HEK293T (cell line): ENCODE results near the gene PAOX.

ENCODE experiments used
- BHLHE40 ChIP-seq: fragments of 450-650 bp; IDR thresholded peaks from 2 replicates; pipeline ENCODE4 v1.6.1; 2016; ENCODE audit warnings: mild to moderate bottlenecking, moderate library complexity, borderline replicate concordance
- CTBP1 ChIP-seq: fragments of 450-650 bp; IDR thresholded peaks from 2 replicates; pipeline ENCODE4 v1.6.1; 2016; ENCODE audit warnings: borderline replicate concordance
- ELF4 ChIP-seq: fragments of 450-650 bp; IDR thresholded peaks from 2 replicates; pipeline ENCODE4 v1.6.1; 2017; ENCODE audit warnings: antibody characterized with exemption
- FOXA1 ChIP-seq: fragments of 450-650 bp; IDR thresholded peaks from 2 replicates; pipeline ENCODE4 v1.6.1; 2016; ENCODE audit warnings: mild to moderate bottlenecking
- FOXK2 ChIP-seq: fragments of 450-650 bp; IDR thresholded peaks from 2 replicates; pipeline ENCODE4 v1.6.1; 2016; ENCODE audit warnings: mild to moderate bottlenecking
- FOXM1 ChIP-seq: fragments of 450-650 bp; IDR thresholded peaks from 2 replicates; pipeline ENCODE4 v1.6.1; 2017; ENCODE audit warnings: mild to moderate bottlenecking, borderline replicate concordance
- HDGF ChIP-seq: fragments of 450-650 bp; IDR thresholded peaks from 2 replicates; pipeline ENCODE4 v1.6.1; 2017; ENCODE audit warnings: antibody characterized with exemption, borderline replicate concordance
- NFRKB ChIP-seq: fragments of 450-650 bp; IDR thresholded peaks from 2 replicates; pipeline ENCODE4 v1.6.1; 2016; ENCODE audit warnings: mild to moderate bottlenecking, moderate library complexity
- PKNOX1 ChIP-seq: fragments of 450-650 bp; IDR thresholded peaks from 2 replicates; pipeline ENCODE4 v1.6.1; 2016
- SP1 ChIP-seq: fragments of 450-650 bp; IDR thresholded peaks from 2 replicates; pipeline ENCODE4 v1.6.1; 2017
- SUZ12 ChIP-seq: fragments of 450-650 bp; IDR thresholded peaks from 2 replicates; pipeline ENCODE4 v1.6.1; 2016; ENCODE audit warnings: mild to moderate bottlenecking

- TF ChIP-seq FOXA1 (no peak), CTBP1 (no peak), SP1 (no peak), PKNOX1 (no peak), NFRKB (no peak), FOXK2 (no peak), BHLHE40 (no peak), SUZ12 (no peak), HDGF (no peak), FOXM1 (no peak), ELF4 (no peak)
Observed at GRCh38 chr10:133401500-133401899, 22.4 kb downstream of the PAOX start.
